Cerebellar cortex (tissue), 1 donor: ENCODE results near the gene GALNS.
"Not testable (repeated sequence)": the region's sequence is repeated elsewhere in the genome, so short reads cannot be mapped to it uniquely, and the experiment has no call there.

ENCODE experiments used
- DNase-seq: peaks from one replicate; pipeline ENCODE4 v3.0.0-alpha.2; 2015; ENCODE audit warnings: low spot score

GALNS gene

GRCh38 chr16:88783391-88784073 is 73.2 kb downstream of the GALNS start:
- DNase-seq = peak; percentile 97

DNA sequence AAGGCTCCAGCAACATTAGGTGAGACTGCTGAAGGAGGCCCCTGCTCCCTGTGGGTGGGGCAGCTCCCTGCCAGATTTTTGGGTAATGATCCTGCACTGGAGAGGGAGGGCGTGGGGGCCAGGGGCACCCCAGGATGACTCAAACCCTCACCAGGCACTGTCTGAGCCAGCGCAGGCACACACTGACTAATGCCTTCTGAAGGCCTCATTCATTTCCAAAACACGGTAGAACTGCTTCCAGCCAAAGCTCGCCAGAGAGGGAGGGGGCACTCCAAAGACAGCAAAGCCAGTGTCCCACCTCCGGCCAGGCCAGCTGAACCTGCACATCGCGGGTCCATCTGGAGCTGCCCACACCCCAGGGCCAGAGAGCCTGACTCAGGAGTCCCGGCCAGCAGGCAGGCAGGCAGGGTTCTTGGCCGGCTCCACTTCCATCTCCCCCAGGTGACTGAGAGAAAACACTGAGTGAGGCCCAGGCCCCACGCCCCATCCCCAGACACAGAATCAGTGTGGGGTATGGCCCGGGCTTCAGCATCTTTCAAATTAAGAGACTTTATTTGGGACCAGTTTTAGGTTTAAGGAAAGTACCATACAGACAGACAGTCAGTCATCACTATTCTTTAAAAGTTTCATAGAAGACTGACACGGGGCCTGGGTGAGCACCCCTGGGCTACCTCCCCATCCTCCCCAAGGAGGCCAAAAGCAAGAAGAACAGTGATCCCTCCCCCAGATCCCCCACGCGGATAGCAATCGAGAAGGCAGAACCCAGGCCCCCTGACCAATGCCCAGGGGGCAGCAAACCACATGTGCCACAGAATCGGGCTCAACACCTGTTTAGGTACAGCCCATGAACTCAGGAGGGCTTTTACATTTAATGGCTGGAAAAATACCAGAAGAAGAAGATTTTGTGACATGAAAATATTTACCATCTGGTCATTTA is 74.0 kb downstream of the GALNS start:
- DNase-seq = peak; percentile 68

DNA sequence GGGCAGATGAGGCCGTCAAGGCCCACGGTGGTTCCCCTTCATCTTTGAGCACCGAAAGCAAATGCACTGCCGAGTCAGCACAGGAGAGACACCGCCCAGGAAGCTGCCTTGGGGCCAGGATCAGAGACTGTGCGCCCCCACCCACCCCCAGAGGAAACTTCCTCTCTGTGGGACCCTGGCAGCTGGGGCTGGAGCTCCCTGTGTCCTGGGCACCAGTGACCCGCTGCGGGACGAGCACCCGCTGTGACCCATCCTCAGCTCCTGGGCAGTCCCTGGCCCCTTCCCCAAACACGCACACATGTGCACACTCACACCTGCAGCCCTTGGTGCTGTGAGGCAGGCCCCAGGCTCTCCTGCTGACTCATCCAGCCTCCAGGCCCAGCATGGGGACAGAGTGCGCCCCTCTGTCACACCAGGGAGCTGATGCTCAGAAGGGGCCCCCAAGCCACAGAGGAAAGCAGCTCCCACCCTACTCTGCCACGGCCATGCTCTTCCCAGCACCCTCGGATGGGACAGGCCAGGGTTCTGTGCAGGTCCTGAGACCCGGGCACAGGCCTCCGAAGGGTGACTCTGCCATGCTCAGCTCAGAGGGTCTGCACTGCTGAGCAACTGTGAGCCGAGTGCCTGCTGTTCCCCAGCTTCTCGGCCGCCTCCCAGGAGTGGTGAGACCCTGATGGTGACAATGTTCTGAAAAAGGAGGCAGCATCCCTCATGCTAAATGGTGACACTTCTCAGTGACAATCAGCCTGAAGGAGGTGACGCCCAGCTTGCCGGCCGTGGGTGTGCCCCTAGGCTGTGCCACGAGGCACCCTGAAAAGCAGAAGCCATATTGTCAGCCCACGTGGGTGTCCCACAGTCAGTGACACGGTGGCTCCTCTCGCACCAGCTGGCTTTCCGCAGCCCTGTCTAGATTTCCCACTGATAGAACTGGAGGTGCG is 75.3 kb downstream of the GALNS start:
- no peak for DNase-seq

DNA sequence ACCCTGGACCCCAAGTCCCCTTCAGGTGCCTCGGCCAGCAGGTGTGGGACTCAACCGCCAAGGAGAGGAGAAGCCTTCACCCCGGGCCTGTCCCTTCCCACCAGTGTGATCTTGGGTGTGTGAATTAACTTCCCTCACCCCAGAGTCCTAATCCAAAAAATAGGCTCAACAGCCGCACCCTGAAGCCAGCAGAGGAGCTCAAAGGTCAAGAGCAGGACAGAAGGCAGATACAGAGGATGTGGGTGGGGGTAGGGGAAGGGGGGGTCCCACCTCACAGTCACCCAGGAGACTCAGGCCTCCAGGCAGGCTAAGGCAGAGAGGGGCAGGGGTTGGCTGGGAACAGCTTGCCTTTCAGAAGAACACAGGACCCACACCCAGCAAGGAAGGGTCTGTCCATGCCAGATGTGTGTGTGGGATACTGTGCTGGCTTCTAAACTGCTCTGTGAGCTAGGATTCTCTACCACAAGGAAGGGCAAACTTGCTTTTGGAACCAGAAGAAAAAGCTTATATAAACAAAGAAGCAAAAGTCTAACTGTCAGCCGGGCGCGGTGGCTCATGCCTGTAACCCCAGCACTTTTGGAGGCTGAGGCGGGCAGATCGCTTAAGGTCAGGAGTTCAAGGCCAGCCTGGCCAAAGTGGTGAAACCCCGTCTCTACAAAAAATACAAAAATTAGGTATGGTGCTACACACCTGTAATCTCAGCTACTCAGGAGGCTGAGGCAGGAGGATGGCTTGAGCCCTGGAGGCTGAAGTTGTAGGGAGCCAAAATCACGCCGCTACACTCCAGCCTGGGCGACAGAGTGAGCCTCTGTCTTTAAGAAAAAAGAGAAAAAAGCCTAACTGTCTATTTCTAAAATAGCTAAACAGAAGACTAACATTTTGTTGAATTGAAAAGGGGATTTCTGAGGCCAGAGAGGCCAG is 76.3 kb downstream of the GALNS start:
- no peak for DNase-seq

DNA sequence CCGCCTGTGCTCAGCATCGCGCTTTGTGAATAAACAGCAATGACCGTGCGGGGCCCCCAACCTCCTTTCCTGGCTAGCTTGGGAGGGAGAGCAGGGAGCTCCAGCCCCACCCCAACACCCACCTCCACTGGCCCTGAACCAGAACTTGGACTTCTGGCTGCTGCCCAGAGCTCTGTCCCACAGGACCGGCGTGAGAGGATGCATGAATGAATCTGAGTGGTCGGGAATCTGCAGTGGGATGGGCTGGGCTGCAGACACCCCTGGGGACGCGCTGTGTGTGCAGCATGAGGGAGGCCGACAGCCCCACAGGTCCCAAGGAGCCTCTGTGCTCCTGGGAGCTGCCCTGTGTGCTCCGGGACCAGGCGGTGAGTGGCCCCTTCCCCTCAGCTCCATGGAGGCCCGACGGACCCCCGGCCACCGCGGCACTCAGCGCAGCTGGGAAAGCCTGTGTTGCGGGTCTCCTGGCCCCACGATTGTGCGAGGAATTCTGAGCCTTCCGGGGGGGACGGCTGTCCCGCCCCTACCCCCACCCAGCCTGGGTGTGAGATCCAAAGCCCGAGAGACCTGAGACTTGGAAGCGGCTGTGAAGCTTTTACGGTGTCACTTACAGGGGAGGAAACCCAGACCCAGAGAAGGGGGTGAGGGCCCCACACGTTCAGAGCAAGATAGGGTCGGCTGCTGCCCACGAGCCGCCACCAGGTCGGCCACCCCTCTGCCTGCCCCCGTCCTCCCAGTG is 77.2 kb downstream of the GALNS start:
- DNase-seq = no peak

- no peak for DNase-seq
Observed at GRCh38 chr16:88778541-88779065, 78.1 kb downstream of the GALNS start.

DNA sequence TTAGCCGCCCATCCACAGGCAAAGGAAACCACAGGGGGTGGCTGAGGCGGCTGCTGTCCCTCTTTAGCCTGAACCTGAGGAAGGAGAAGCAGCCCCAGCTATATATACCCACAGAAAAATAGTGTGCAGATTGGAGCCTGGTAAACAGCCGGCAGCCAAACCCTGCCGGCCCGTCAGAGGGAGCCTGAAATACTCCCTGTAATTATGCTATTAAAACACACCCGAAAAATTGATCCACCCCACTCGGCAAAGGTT is 78.5 kb downstream of the GALNS start:
- no peak for DNase-seq

- DNase-seq = no peak
Observed at GRCh38 chr16:88777471-88778270, 79.1 kb downstream of the GALNS start.

GRCh38 chr16:88775825-88776224 is 80.9 kb downstream of the GALNS start:
- DNase-seq = no peak

- DNase-seq = no peak
Observed at GRCh38 chr16:88774544-88775393, 82.0 kb downstream of the GALNS start.

GRCh38 chr16:88773812-88774291 is 82.9 kb downstream of the GALNS start:
- DNase-seq = peak; percentile 44

DNA sequence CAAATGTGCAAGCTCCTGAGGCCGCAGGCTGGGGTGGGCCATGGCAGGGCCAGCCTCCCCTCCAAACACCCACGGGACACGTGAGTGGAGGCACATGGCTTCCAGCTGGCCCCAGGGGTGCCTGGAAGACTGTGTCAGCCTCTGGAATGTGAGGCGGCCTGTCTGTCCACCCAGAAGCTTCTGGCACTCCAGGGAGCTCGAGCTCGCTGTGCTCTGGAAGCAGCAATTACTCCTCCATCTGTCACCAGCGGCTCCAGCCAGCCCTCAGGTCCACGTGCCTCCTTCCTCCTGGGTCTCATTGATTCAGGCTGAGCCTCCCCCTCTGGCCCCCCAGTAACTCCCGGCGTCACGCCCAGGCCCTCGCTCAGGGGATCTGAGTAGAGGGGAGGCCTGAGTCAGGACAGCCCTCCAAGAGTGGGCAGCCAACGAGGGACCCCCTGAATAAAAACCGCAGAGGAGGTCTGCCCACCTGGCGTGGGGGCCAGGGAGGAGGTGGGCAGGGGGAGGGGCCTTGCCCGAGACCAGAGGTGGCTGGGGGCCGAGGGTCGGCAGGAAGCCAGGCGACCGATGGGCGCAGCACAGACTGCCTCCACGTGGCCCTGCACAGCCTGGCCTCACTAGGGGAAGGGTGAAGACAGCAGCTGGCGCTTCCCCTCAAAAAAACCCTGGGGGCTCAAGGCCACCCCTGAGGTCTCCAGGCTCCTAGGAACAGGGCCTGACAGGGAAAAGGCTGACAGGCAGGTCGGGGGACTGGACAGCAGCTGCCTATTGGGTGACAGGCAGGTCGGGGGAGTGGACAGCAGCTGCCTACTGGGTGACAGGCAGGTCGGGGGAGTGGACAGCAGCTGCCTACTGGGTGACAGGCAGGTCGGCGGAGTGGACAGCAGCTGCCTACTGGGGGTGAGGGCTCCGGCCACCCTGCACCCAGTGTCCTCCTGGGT is 83.6 kb downstream of the GALNS start:
- DNase-seq = peak; percentile 86

DNA sequence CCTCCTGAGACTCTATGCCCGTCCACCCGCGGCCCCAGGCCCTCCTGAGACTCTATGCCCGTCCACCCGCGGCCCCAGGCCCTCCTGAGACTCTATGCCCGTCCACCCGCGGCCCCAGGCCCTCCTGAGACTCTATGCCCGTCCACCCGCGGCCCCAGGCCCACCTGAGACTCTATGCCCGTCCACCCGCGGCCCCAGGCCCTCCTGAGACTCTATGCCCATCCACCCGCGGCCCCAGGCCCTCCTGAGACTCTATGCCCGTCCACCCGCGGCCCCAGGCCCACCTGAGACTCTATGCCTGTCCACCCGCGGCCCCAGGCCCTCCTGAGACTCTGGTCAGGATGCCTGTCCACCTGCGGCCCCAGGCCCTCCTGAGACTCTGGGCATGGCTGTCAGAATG is 85.0 kb downstream of the GALNS start:
- not testable (repeated sequence) for DNase-seq

GRCh38 chr16:88771294-88771772 is 85.4 kb downstream of the GALNS start:
- DNase-seq = no peak

GRCh38 chr16:88770461-88771293 is 86.1 kb downstream of the GALNS start:
- DNase-seq = peak; percentile 72
